Glomerular endothelial cell (primary cell): ENCODE results near the gene WTAP. TPM values are rescaled to one million over a fixed set of nuclear protein-coding genes. Genes with fewer than 3 reads are reported as not detected.
"Not testable (repeated sequence)": the region's sequence is repeated elsewhere in the genome, so short reads cannot be mapped to it uniquely, and the experiment has no call there.

Experiments
- DNase-seq: peaks from one replicate; pipeline ENCODE4 v3.0.0-alpha.2; 2011; ENCODE audit warnings: low read depth, low spot score; ENCODE audit errors: extremely low read depth
- total RNA-seq: library from RNA; depleted of rRNA; stranded (reverse); fragments of >200 nt; gene quantifications from 2 replicates; pipeline ENCODE4 v1.2.3, GENCODE V29; 2015

Gene WTAP
- total RNA-seq, 1 donor from 2014 or later: 78.2 TPM

DNA sequence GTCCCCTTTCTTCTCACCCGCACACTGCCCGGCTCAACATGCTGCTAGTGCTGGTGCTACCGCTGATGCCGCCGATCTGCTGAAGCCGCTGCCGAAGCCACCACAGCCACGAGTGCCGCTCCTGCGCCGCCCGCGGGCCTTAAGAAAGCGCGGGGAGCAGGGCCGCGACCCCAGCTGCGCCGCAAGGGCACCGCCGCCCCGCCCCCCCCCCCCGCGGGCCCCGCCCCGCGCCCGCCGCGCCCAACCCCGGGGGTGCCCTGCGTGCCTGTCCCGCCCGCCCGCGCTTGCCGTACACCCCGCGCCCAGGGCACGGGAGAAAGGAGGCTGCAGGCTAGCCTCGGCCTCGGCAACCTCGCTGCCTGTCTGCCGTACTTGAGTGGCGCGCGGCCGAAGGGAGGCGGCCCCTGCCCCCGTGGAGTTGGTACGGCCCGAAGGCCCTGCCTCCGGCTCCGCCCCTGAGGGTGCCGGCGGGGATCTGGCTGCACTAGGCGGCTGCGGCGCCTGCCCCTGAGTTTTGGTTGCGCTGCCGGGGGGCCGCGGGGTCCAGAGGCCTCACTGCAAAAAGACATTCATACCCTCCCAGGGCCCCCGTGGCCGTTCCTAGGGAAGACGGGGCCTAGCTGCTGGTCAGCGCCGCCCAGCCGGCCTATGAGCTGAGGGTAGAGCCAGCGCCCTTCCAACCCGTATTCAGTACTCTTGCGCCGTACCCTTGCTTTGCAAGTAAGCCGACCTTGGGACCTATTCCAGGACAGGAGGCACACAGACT is 34.0 kb upstream of the WTAP start, which contains the start of gene SOD2:
Gene SOD2 (minus strand): TSS at position 114 of the 766 bp plus-strand sequence. CDS start 74 bp downstream, at position 40.
- DNase-seq: no peak

DNA sequence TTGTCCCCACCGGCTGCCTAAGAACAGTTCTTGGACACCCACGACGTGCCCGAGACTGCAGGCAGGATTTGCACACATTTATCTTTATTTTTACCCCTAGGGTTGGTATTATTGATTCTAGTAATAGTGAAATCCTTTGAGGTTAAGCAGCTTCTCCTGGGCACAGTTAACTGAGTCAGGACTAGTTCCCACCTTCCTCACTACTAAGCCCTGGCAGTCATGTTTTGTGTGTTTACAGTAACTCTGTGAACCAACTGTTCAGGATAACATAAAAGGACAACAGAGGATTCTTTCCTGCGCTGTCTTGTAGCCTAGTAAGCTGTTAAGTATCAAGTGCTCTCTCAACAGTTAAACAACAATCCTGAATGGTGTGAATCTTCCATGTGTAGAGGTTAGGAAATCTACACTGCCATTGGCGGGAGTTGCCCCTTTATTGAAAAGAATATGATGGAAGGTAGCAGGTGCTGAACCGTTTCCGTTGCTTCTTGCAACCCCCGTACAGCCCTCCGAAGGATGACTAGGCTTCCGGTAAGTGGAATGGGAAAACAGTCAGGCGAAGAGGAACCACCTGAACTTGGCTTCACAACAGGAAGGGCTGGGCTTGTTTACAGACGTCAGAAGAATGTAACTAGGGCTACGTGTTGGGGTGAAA is 33.3 kb upstream of the WTAP start:
- DNase-seq: peak; percentile 85

DNA sequence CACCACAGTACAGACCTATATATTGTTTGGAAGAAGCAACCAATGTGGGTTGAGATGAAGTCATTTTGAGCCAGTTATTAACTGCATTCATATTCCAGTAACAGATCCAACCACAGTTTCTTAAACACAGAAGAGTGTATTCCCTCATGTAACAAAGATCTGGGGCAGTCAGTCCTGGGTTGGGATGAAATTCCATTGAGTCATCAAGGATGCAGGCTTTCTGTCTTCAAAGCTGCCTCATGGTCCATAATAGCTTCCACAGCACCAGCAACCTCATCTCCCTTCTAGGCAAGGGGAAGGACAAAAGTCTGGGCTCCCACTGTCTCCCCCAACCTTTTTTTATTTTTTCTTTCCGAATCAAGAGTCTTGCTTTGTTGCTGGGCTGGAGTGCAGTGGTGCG is 31.3 kb upstream of the WTAP start:
- no peak for DNase-seq

DNA sequence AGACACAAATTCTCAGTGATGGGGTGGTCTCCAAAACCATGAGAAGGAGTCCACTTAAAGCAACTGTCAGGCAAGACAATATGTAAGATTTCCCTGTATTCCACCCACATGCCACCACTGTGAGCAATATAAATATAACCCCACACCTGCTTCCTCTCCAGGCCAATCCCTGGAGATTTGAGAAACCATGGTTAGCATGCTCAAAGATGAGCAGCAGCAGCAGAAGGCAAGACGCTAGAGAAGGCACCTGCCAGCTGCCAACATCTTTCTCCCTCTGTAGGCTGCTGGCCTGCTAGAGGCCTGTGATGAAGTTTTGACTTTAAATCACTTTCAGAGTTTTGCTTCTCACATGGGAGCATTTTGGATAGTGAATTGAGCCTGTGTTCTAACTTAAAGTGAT is 26.3 kb upstream of the WTAP start:
- no peak for DNase-seq

DNA sequence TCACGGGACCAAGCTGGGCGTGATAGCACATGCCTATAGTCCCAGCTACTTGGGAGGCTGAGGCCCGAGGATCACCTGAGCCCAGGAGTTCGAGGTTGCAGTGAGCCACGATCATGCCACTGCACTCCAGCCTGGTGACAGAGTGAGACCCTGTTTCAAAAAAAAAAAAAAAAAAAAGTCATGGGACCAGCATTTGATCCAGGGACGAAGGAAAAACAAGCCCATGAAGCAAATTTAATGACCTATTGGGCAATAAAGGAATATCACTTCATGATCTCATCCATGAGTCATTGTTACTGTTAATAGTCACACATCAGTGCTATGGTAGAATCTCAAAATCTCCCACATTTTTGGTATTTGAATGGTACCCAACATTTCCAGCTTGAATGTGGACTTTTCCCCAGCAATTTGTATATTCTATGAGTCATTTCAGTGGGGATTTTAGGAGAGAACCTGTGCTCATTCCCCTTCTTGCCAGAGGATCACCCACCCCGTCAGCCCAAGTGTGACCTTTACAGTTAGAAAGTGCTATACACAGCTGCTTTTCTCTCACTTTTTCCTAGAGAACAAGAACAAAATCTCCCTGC is 25.8 kb upstream of the WTAP start:
- no peak for DNase-seq

DNA sequence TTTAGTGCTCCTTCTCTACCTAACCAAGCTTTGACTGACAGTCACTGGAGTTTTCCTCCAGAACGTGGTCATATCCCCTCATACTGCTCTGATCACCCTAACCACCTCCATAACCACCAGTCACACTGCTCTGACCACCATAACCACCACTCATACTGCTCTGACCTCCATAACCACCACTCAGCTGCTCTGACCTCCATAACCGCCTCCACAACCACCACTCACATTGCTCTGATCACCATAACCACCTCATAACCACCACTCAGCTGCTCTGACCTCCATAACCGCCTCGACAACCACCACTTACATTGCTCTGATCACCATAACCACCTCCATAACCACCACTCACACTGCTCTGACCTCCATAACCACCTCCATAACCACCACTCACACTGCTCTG is 16.7 kb upstream of the WTAP start:
- not testable (repeated sequence) for DNase-seq

DNA sequence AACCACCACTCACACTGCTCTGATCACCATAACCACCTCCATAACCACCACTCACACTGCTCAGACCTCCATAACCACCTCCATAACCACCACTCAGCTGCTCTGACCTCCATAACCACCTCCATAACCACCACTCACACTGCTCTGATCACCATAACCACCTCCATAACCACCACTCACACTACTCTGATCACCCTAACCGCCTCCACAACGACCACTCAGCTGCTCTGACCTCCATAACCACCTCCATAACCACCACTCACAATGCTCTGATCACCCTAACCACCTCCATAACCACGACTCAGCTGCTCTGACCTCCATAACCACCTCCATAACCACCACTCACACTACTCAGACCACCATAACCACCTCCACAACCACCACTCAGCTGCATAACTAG is 14.9 kb upstream of the WTAP start:
- not testable (repeated sequence) for DNase-seq

DNA sequence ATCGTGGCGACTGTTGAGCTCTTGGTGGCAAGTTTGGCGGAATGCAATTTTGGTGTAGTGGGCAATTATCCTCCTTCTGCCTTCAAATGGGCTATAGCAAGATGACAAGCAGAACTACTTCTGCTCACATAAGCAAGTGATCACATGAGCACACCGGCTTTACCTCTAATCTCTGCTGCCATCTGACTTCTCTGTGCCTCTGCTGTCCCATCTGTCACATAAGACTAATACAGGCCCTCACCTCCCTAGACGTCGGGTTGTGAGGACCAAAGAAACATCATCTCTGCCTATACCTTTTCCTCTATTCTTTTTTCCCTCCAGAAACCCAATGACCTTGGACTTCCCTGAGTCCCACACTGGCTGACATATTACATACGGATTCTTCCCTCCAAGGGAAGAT is 13.3 kb upstream of the WTAP start:
- no peak for DNase-seq

DNA sequence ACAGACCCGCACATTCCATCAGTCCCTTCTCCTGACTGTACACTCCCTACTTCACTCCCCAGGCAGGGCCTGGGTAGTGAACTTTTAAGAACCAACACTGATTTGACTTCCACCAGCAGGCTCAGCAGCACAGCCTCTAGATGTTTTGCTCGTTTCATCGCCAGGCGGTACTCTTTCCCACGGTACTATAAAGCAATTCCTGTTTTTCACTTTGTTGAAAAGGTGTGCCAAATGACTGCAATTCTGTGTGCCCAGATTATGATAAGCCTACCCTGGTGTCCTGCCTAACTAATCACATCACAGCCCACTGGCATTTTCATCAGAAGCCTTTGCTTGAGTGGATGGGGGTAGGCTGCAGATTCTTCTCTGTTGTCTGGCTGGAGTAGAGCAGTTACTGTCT is 12.9 kb upstream of the WTAP start:
- no peak for DNase-seq

DNA sequence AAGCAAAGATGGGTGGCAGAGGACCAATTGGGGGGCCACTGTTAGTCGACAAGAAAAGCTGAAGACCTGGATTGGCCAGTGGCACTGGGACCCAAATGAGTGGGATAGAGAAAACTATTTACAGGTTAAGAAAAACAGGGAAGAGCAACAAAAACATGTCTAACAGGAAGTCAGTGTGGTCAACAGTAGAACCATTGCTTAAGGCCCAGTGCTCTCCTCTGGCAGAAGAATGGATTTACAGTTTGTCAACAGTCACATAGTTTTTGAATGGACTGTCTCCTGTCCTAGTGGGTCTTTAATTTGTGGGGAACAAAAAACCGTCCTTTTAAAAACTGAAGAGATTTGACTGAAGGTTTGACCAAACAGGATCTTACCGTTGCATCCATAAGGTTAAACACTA is 12.1 kb upstream of the WTAP start:
- no peak for DNase-seq

DNA sequence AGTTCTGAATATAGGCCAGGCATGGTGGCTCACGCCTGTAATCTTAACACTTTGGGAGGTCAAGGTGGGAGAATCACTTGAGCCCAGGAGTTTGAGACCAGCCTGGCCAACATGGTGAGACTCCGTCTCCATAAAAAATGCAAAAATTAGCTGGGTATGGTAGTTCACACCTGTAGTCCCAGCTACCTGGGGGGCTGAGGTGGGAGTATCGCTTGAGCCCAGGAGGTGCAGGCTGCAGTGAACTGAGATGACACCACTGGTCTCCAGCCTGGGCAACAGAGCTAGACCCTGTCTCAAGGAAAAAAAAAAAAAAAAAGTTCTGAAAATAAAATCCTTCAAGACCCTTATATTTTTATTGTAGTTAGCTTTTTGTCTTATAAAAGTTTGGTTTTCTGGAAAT is 11.7 kb upstream of the WTAP start:
- no peak for DNase-seq

DNA sequence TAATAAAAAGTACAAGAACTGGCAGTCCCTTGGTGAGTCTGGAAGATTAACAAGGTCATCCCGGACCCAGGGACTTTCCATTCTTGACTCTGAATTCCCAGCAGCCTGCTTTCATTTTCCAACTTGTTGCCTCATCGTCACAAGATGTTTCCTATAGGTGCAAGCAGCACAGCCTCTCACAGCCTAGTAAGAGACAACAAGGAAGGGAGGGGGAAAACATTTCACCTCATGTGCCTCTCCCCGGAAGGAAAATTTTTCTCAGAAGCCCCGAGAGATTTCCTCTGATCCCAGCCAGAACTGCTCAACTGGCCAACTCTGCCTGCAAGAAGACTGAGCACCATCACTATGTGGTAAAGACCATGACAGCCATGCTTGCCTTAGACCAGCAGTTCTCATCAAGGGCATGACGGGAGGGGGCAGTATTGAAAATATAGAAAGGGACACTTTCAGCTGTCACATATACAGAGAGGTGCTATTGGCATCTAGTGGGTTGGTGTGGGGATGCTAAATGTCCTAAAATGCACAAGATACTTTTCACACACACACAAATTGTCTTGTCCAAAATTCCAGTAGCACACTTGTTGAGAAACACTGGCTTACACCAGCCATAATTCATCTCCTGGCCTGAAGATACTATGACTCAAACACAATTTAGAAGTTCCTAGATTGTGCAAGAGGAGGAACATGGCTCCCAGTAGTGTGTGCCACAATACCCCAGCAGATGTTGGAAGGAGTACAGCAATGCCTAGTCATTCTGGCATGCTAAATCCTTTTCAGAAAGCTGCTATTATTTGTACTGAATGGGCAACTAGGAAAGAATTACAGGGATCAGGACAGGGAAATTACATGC is 10.8 kb upstream of the WTAP start:
- DNase-seq: no peak

DNA sequence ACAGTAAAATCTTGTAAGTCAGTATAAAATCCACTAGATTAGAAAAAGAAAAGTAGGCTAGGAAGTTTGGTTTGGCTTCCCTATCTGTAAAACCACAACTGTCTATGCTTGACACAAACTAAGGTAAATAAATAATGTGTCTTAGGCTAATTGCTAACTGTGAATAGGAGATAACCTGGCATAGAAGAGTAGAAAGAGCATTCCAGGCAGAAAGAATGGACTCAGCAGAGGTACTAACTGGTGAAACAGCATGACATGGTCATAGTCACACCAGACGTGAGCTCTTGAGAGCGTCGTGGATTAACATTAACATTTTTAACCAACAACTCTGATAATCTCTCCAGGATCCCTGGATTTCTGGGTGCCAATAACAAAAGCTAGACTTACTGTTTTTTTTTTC is 8.7 kb upstream of the WTAP start:
- no peak for DNase-seq

DNA sequence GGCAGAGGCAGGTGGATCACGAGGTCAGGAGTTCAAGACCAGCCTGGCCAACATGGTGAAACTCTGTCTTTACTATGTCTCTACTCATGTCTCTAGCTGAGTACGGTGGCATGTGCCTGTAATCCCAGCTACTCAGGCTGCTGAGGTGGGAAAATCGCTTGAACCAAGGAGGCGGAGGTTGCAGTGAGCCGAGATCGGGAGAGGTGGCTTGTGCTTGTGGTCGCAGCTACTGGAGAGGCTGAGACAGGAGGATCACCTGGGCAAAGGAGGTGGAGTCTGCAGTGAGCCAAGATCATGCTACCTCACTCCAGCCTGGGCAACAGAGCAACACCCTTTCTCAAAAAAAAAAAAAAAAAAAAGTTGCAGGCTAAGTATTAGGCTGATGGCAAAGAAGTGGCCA is 8.0 kb upstream of the WTAP start:
- no peak for DNase-seq

DNA sequence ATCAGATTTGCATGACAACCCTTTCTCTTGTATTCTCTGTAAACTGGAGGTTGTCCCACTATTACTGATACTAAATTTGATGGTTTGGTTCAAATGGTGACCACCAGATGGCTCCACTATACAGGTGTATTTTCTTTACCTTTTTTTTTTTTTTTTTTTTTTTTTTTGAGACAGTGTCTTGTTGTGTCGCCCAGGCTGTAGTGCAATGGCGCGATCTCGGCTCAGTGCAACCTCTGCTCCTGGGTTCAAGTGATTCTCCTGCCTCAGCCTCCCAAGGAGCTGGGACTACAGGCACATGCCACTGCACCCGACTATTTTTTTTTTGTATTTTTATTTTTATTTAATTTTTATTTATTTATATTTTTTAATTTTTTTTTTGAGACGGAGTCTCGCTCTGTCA is 6.6 kb upstream of the WTAP start:
- DNase-seq: no peak

DNA sequence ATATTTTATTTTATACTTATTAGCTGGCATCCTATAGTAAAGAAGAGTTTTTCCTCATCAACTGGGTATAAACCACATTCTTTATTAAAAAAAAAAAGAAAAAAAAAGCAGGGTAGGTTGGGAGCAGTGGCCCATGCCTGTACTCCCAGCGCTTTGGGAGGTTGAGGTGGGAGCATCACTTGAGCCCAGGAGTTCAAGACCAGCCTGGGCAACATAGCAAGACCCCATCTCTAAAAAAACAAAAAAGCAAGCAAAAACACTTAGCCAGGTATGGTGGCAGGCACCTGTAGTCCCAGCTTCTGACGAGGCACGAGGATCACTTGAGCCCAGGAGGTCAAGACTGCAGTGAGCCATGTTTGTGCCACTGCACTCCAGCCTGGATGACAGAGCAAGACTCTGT is 5.3 kb upstream of the WTAP start:
- DNase-seq: not testable (repeated sequence)

DNA sequence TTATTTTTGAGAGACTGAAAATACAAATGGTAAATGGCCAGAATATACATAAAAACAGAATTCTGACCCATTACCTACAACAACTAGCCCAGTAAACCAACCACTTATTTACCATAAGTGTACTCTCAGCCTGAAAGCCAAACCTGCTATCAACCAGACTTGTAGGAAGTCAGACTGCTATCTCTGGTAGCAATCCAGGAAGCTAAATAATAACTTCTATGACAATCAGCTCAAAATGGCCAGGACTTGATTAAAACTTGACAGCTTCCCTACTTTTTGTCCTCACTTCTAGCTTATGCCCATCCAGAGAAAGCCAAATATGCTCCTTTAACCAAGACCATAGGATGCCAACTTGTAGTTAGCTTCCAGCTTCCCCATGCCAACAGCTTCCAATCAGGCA is 4.7 kb upstream of the WTAP start:
- no peak for DNase-seq

DNA sequence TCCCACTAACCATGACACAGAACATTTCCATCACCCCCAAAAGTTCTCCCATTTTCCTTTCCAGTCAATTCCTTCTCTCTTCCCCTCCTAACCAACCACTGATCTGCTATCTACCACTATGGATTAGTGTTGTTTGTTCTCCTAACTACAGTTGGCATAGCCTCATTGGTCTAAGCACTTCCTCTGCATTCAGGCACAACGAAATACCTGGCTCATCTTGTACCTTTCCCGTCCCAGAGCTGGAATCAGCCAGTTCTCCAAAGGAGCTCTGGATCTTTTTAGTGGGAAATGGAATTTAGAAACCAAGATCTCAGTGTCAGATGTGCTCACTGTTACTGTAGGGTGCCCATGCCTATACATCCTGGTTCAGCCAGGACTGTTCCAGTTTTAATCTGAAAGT is 4.0 kb upstream of the WTAP start:
- no peak for DNase-seq

DNA sequence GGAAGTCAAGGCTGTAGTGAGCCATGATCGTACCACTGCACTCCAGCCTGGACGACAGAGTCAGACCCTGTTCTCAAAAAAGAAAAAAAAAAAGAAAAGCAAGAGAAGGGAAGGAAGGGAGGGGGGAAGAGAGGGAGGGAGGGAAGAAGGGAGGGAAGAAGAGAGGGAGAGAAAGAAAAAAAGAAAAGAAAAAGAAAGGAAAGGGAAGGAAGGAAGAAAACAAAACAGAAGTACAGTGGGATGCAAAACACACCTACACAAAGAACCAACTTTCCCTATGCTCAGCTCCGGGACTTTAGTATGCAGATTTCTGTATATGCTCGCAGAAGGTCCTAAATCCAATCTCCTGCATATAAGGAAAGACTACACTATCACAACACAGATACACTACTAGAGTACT is 2.5 kb upstream of the WTAP start:
- no peak for DNase-seq

DNA sequence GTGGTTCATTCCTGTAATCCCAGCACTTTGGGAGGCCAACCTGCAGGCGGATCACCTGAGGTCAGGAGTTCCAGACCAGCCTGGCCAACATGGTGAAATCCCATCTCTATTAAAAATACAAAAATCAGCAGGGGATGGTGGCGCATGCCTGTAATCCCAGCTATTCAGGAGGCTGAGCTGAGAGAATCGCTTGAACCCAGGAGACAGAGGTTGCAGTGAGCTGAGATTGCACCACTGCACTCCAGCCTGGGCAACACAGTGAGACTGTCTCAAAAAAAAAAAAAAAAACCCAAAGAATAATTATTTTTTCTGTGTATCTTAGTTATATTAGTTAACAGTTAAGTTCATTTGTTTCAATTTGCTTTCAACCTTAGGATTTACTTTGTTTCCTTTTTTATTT is 2.1 kb upstream of the WTAP start:
- not testable (repeated sequence) for DNase-seq

DNA sequence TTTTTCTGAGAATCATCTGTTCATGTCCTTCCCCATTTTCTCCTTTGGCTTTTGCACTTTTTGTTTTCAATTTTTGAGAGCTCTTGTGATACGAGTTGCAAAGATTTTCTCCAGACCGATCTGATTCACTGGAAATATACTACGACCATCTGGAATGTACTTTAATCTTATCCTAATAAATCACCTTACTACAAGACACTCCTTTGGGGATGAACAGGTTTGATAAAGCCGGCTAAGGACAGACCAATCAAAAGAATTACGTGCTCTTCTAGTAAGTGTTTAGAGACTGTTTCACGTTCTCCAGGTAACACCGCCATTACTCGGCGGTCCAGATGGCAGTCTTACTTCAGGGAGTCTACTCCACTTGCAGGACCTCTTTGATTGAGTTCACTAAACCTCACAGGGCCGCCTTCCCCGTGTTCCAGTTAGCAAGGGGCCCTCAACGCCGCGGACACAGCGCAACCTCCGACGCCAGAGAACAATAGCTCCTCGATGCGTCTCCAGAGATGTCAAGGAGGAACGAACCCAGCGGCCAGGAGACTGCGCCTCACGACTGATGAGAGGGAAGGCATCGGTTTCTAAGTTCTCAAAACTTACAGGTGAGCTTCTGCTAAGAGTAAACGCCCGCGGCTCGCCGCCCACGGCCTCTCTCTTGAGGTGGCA is 920 bp upstream of the WTAP start:
- peak; percentile 34 for DNase-seq
